AG20443 (cell line): ENCODE measurements around the gene RBPJ.
A peak's percentile ranks its signal among the peaks of the same experiment; 100 is the strongest.
"Not testable (repeated sequence)": the region's sequence is repeated elsewhere in the genome, so short reads cannot be mapped to it uniquely, and the experiment has no call there.

Experiments used
- DNase-seq: peaks from one replicate; pipeline ENCODE4 v3.0.0; 2012; ENCODE audit warnings: low spot score, mixed read lengths

RBPJ gene

GRCh38 chr4:26375551-26375950 is 54.7 kb downstream of the RBPJ start:
- no peak for DNase-seq

- no peak for DNase-seq
Observed at GRCh38 chr4:26377328-26378311, 56.8 kb downstream of the RBPJ start.

GRCh38 chr4:26379837-26380236 is 59.0 kb downstream of the RBPJ start:
- DNase-seq, result no peak

- no peak for DNase-seq
Observed at GRCh38 chr4:26380740-26381139, 59.9 kb downstream of the RBPJ start.

- no peak for DNase-seq
Observed at GRCh38 chr4:26384380-26385057, 63.7 kb downstream of the RBPJ start.

DNA sequence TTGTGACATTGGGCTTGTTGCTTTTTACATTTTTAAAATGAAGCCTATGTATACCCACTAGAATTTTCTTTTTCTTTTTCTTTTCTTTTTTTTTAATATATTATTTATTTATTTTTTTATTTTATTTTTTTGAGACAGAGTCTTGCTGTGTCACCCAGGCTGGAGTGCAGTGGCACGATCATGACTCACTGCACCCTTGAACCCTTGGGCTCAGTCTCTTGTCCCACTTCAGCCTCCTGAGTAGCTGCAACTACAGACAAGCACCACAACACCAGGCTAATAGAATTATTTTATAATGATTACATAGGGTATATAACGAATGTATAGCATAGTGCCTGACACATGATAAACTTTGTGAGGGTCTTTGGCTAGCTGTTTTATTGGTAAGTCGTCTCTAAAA is 64.9 kb downstream of the RBPJ start:
- no peak for DNase-seq

DNA sequence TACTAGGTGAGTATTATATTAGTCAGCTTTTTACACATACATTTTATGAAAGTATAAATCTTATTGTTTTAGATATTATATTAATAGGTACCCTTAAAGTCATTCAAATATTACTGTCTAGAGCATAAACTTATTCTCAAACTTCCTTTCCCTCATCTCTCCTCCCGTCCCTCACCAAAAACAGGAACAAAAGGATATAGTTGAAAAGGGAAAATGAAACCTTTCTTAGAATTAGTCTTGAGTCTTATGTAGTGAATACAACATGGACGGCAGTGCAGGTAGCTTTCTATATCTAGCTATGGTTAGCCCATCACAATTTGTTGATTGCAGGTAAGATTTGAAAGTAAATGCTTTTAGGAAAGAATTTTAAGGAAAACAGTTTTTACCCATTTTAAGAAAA is 65.6 kb downstream of the RBPJ start:
- DNase-seq, result no peak

DNA sequence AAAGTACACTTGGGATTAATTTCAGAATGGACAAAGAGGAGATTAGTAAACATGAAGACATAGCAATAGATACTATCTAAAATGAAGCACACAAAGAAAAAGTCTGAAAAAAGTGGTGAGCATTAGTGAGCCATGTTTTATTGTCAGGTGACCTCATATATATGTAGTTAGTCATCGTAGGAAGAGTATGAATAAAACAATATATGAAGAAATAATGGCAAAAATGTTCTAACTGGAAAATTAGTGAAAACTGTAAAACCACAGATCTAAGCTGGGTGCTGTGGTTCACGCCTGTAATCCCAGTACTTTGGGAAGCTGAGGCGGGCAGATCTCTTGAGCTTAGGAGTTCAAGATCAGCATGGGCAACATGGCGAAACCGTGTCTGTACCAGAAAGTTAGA is 67.9 kb downstream of the RBPJ start:
- no peak for DNase-seq

DNA sequence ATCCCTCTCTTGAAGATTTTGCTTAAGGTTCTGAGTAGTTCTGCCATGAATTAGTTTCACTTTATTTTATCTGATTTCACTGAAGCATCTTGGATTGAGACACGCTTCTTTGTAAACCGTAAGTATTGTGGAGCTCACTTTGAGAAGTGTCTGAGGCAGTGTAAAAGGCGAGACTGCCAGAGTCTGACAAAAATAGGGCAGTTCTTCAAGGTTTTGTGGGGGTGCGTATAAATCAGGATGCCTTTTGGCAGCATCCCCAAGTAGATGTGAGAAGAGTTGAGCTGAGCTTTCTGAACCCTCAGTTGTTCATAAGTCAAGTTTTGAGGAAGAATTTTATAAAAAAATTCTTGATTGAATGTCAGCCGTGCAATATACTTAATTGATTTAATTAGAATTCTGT is 76.3 kb downstream of the RBPJ start:
- no peak for DNase-seq

DNA sequence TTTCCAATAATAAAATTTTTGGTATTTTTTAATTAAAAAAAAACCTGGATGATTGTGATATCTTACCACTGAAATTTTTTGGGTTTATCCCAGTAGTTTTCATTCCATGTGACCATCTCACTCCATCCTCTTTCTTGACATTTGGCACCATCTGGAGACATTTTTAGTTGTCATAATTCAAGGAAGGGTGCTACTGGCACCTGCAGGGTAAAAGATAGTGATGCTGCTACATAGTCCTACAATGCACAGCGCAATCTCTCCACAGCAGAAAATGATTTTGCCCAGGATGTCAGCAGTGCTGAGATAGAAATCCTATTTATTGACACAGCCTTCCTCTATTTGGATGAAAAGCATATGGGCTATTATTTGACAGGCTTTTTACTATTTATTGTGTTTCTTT is 79.3 kb downstream of the RBPJ start:
- DNase-seq, result no peak

- not testable (repeated sequence) for DNase-seq
Observed at GRCh38 chr4:26402017-26402416, 81.2 kb downstream of the RBPJ start.

- DNase-seq, result no peak
Observed at GRCh38 chr4:26402458-26402857, 81.6 kb downstream of the RBPJ start.

- no peak for DNase-seq
Observed at GRCh38 chr4:26404743-26405206, 84.0 kb downstream of the RBPJ start.

- no peak for DNase-seq
Observed at GRCh38 chr4:26406346-26406975, 85.6 kb downstream of the RBPJ start.

DNA sequence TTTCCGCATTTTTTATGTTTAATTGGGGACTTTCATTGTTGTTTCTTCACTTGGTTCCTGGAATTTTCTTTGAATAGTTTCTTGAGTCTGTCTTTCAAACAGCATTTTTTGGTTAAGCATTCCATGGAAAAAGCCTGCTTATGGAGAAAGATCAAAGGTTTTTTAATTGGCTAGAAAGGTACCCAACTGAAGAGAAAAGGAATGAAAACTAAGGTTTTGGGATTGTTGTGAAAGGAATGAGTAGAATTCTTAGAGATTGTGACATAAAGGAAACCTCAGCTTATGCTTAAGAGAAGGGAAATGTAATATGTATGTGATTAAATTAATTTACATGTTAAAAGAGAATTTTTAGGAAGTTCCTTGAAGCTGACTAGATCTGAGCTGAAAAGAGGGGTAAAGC is 86.7 kb downstream of the RBPJ start:
- no peak for DNase-seq

GRCh38 chr4:26410385-26411293 is 89.8 kb downstream of the RBPJ start:
- peak; percentile 35 for DNase-seq

DNA sequence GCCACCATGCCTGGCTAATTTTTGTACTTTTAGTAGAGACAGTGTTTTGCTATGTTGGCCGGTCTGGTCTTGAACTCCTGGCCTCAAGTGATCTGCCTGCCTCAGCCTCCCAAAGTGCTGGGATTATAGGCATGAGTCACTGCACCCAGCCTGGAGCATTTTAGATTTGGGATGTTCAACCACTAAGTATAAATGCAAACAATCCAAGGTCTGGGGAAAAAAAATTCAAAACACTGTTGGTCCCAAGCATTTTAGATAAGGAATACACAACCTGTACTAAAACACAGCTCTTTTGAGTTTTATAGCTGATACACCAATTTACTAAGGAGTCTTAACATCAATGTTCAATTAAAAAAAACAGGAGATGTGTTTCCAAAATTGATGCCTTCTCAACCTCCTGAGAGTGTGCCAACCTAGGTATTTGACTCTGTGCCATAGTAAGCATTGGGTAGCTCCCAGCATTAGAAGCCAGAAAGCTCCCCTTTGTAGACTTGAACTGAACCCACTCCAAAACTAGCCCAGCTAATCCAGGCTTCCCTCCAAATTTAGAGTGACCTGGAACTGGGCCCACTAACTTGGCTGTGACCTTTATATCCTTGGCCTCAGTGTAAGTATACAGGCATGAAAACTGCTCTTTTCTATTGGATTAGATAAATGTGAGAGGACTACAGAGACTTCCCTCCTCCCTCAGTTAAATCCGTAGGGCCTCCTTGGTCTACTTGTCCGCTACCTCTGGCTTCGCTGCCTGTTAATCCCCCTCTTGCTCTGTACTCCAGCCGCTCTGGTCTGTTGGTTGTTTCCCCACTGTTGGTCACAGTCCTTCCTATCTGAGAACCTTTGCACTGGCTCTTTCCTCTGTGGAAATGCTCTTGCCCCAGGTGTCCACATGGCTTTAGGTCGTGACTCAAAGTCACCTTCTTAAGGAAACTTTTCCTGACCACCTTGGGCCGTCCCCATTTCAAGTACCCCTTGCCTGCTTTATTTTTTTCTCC is 91.9 kb downstream of the RBPJ start:
- DNase-seq, result no peak

DNA sequence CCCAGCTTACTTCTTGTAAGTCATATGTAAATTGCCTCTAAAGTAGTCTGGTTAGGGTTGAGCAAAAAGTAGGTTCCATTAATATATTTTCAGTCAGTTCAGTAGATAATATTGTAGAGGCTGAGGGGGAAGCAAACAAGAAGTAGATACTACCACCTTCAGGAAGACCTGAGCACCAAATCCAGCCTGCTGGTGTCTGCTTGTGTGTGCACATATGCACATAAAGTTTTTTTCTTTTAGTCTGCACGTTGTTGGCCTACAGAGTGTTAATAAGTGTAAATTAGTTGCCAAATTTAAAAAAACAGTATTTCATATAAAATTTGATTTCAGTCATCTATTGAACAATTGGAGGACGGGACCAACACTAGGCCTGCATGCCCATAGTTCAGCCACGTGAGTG is 92.8 kb downstream of the RBPJ start:
- no peak for DNase-seq

- no peak for DNase-seq
Observed at GRCh38 chr4:26418107-26418506, 97.3 kb downstream of the RBPJ start.

DNA sequence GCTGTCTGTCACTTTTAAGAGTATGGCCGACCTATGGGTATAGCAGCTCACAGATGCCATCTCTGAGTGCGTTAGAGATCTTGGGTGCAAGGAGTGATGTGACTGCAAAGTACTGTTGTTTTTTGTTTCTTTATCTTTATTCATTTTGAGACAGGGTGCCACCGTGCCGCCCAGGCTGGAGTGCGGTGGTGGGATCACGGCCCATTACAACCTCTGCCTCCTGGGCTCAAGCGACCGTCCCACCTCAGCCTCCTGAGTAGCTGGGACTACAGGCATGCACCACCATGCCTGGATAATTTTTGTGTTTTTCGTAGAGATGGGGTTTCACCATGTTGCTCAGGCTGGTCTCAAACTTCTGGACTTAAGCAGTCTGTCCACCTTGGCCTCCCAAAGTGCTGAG is 98.0 kb downstream of the RBPJ start:
- DNase-seq, result no peak
